Osteoblast (primary cell): ENCODE data around the gene NAV1. TPM values are rescaled to one million over a fixed set of nuclear protein-coding genes. Genes with fewer than 3 reads are reported as not detected.

Experiments
- DNase-seq: peaks from one replicate; pipeline ENCODE4 v3.0.0; 2011; ENCODE audit warnings: low spot score, mixed read lengths; ENCODE audit not compliant: insufficient read length; ENCODE audit errors: missing footprints
- H2AFZ ChIP-seq: 2 replicates; pipeline ENCODE4 v1.6.0; 2011; ENCODE audit warnings: mild to moderate bottlenecking, low read length
- H3K27ac ChIP-seq: 2 replicates; pipeline ENCODE4 v1.5.1; 2011; ENCODE audit warnings: mild to moderate bottlenecking, low read depth, low read length, moderate library complexity
- H3K27me3 ChIP-seq: 2 replicates; pipeline ENCODE4 v1.6.0; 2012; ENCODE audit warnings: mild to moderate bottlenecking, control low read depth, inconsistent platforms, low read length, moderate library complexity; ENCODE audit not compliant: insufficient read depth
- H3K36me3 ChIP-seq: 2 replicates; pipeline ENCODE4 v1.5.1; 2011; ENCODE audit warnings: mild to moderate bottlenecking, low read length, control low read depth, moderate library complexity; ENCODE audit not compliant: insufficient read depth
- H3K4me1 ChIP-seq: 2 replicates; pipeline ENCODE4 v1.5.1; 2011; ENCODE audit warnings: mild to moderate bottlenecking, low read length, control low read depth, moderate library complexity; ENCODE audit not compliant: insufficient read depth
- H3K4me2 ChIP-seq: 2 replicates; pipeline ENCODE4 v1.6.0; 2011; ENCODE audit warnings: mild to moderate bottlenecking, low read length; ENCODE audit not compliant: insufficient read depth
- H3K4me3 ChIP-seq: fragments of 200-600 bp; sonication (generic); 3 replicates; pipeline ENCODE4 v1.5.1; 2012; ENCODE audit warnings: mild to moderate bottlenecking, low read length, inconsistent platforms; ENCODE audit not compliant: insufficient read depth
- H3K79me2 ChIP-seq: 2 replicates; pipeline ENCODE4 v1.6.0; 2012; ENCODE audit warnings: mild to moderate bottlenecking, low read length, control low read depth, inconsistent platforms; ENCODE audit not compliant: insufficient read depth
- H3K9me3 ChIP-seq: 2 replicates; pipeline ENCODE4 v1.5.1; 2011; ENCODE audit warnings: low read depth, low read length, control low read depth
- H4K20me1 ChIP-seq: 2 replicates; pipeline ENCODE4 v1.6.0; 2012; ENCODE audit warnings: mild to moderate bottlenecking, low read length, control low read depth; ENCODE audit not compliant: insufficient read depth
- total RNA-seq: library from RNA; depleted of rRNA; stranded (reverse); fragments of >200 nt; gene quantifications from 2 replicates; pipeline ENCODE4 v1.2.3, GENCODE V29; 2012
- TF ChIP-seq, protein P1 (sequence below): IDR thresholded peaks from 2 replicates; pipeline ENCODE4 v1.5.1; 2011; ENCODE audit warnings: mild to moderate bottlenecking, low read depth, low read length, moderate library complexity; ENCODE audit errors: extremely low read depth

The NAV1 gene
- total RNA-seq, 1 donor, result 47.0 TPM

DNA sequence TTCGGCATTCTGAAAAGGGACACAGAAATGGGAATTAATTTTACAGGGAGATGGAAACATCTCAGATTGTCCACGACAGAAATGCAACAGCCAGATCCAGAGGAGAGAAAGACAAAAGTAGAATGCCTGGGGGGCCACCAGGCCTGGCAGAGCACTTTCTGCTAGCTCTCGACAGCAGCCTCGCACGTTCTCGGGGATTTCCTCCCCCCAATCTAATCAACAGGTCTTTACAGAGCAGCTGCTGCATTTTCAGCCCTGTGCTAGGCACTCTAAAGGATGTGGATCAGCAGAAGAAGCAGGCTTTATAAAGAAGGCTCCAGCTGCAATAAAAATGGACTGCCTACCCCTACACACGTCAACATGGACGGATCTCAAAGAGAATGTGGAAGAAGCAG, 42.6 kb upstream of the NAV1 start:
- peaks cover 84% of the 10 kb centered on the region for H3K4me1 ChIP-seq
- peak overlapping the region; percentile 8 for H3K4me2 ChIP-seq
- TF ChIP-seq, protein P1, sequence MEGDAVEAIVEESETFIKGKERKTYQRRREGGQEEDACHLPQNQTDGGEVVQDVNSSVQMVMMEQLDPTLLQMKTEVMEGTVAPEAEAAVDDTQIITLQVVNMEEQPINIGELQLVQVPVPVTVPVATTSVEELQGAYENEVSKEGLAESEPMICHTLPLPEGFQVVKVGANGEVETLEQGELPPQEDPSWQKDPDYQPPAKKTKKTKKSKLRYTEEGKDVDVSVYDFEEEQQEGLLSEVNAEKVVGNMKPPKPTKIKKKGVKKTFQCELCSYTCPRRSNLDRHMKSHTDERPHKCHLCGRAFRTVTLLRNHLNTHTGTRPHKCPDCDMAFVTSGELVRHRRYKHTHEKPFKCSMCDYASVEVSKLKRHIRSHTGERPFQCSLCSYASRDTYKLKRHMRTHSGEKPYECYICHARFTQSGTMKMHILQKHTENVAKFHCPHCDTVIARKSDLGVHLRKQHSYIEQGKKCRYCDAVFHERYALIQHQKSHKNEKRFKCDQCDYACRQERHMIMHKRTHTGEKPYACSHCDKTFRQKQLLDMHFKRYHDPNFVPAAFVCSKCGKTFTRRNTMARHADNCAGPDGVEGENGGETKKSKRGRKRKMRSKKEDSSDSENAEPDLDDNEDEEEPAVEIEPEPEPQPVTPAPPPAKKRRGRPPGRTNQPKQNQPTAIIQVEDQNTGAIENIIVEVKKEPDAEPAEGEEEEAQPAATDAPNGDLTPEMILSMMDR, result no peak
- H2AFZ ChIP-seq, result no peak overlapping the region
- H3K36me3 ChIP-seq, result peaks cover 88% of the 10 kb centered on the region
- H3K4me3 ChIP-seq, result no peak overlapping the region
- no peaks in the 10 kb centered on the region for H3K27me3 ChIP-seq
- H4K20me1 ChIP-seq, result peaks cover 53% of the 10 kb centered on the region
- H3K27ac ChIP-seq, result peak overlapping the region; percentile 62
- H3K79me2 ChIP-seq, result peaks cover 99% of the 10 kb centered on the region
- no peak for DNase-seq
- H3K9me3 ChIP-seq, result no peaks in the 10 kb centered on the region

DNA sequence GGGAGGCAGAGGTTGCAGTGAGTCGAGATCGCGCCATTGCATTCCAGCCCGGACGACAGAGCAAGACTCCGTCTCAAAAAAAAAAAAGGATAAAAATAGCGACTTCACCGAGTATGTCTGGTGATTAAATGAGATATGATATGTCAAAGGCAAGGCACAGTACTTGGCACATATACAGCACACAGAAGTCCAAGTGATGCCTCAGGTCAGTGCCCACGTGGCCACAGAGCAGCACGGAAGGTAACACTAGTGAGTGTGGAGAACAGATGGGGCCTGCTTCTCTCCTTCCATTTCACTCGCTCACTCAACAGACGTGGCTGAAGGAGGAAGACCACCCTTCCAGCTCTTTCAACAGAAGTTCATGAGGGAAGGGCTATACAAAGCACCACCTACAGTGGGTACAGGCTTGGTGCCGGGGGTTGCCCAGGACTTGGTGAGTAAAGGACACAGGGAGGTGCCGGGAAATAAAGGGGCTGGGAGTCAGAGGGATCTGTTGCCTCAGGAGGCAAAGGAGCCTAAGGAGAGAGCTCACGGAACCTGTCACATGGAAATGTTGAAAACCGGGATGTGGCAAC, 40.9 kb upstream of the NAV1 start:
- Histone ChIP-seq H3K27ac (no peak overlapping the region), H3K36me3 (peaks cover 85% of the 10 kb centered on the region), H3K27me3 (no peaks in the 10 kb centered on the region), H4K20me1 (peaks cover 50% of the 10 kb centered on the region), H3K4me3 (no peak overlapping the region), H3K4me2 (no peak overlapping the region), H2AFZ (no peak overlapping the region), H3K79me2 (peaks cover 100% of the 10 kb centered on the region), H3K4me1 (peaks cover 84% of the 10 kb centered on the region), H3K9me3 (no peaks in the 10 kb centered on the region)
- DNase-seq, result no peak
- TF ChIP-seq, protein P1, result no peak

DNA sequence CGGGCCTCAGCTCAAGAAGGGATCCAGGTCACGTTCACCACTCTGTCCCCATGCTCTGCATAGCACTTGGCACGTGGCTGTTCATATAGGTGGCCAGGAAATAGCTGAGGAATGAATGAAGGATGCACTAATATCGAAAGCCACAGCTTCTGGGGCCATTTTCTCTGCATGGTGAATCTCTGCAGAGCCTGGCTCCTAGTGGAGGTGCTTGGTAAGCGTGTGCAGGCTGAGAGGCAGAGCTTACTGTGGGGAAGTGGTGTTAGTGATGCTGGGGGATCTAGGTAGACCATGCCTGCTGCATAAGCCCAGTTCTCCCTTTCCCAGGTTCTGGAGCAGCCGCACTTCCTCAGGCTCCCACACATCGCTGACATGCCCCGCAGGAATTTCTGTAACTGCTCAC, 40.3 kb upstream of the NAV1 start:
- DNase-seq, result no peak
- no peak overlapping the region for H3K4me2 ChIP-seq
- peaks cover 84% of the 10 kb centered on the region for H3K4me1 ChIP-seq
- peaks cover 98% of the 10 kb centered on the region for H3K79me2 ChIP-seq
- H3K9me3 ChIP-seq, result no peaks in the 10 kb centered on the region
- H4K20me1 ChIP-seq, result peaks cover 50% of the 10 kb centered on the region
- peak overlapping the region; percentile 99 for H3K27ac ChIP-seq
- no peaks in the 10 kb centered on the region for H3K27me3 ChIP-seq
- H2AFZ ChIP-seq, result no peak overlapping the region
- TF ChIP-seq, protein P1, result no peak
- H3K4me3 ChIP-seq, result no peak overlapping the region
- H3K36me3 ChIP-seq, result peaks cover 82% of the 10 kb centered on the region

DNA sequence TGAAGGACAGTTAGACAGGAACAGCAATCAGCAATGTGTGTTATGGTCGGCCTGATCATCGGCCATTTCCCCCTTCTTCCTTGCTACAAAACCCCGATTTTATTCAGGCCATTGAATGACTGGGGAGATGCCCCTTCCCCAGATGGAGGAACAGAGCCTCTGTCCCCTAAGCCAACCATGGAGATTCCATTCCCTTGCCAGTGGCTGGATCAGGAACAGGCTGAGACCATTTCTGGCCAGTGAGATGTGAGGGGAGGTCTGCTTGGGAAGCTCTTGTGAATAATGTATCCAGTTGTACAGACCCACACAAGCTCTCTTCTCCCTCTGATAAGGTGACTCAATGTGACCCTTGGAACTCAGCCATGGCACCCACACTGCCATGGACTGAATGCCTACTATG, 39.7 kb upstream of the NAV1 start:
- H3K4me1 ChIP-seq, result peaks cover 84% of the 10 kb centered on the region
- DNase-seq, result no peak
- no peak overlapping the region for H2AFZ ChIP-seq
- H3K4me3 ChIP-seq, result no peak overlapping the region
- H3K4me2 ChIP-seq, result no peak overlapping the region
- H4K20me1 ChIP-seq, result peaks cover 49% of the 10 kb centered on the region
- peak overlapping the region; percentile 99 for H3K27ac ChIP-seq
- TF ChIP-seq, protein P1, result no peak
- peaks cover 76% of the 10 kb centered on the region for H3K36me3 ChIP-seq
- H3K79me2 ChIP-seq, result peaks cover 98% of the 10 kb centered on the region
- no peaks in the 10 kb centered on the region for H3K9me3 ChIP-seq
- H3K27me3 ChIP-seq, result no peaks in the 10 kb centered on the region
